Measurements from ENCODE around the gene XAF1.
"Not testable (repeated sequence)": the region's sequence is repeated elsewhere in the genome, so short reads cannot be mapped to it uniquely, and the experiment has no call there.

XAF1 gene

DNA sequence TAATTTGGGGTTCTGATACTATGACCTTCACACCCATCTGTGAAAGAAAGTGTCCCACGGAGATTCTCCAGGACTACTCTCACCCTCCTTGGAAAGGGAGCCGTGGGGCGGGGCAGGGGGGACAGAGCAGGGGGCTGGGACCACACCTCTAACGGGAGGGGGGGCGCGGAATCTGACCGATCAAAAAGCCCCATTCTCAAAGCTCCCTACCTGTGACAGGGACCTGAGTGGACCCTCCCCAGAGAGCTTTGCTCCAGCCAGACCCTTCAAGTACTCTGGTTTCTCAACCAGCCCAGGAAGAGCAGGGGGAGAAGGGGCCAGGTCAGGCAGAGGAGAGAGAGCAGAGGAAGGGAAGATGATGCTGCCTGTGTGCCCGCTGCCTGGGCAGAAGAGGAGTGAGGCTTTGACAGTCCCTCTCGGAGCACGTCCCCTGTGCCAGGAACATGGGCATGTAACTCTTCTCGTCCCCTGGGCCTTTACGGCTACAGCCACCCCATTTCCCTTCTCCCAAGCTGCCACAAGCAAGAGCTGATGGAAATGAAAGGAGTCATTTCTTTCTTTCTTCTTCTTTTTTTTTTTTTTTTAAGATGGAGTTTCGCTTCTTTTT is 682 bp downstream of the XAF1 start:
- Histone ChIP-seq H3K4me3 (ENCODE audit: low read length) (no peak overlapping the region), H3K36me3 (ENCODE audit: control insufficient read depth, low read depth, low read length) (no peaks in the 10 kb centered on the region), H3K4me1 (ENCODE audit: control insufficient read depth, low read depth, low read length) (peaks cover 25% of the 10 kb centered on the region), H3K27ac (ENCODE audit: low read length) (no peak overlapping the region), H3K27me3 (ENCODE audit: control insufficient read depth, insufficient read depth, low read length) (no peaks in the 10 kb centered on the region), H3K9me3 (ENCODE audit: control insufficient read depth, low read depth, low read length) (no peaks in the 10 kb centered on the region), H3K9ac (ENCODE audit: low read length) (no peak overlapping the region)

DNA sequence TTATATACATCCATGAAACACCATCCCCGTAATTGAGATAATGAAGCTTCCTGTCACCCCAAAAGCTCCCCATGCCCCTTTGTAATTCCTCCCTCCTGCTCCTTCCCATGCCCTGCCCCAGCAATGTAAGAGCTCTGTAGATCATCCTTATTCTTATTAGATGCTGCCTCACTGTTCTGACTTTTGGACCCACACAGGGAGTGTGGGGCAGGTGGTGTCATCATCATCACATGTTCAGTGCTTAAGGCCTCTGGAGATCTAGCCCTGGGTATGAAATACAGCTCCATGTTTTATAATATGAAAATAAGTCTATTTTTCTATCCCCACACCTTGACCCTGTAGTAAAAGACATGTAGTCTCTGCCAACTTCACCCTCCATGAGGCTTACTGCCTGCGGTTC is 1.9 kb downstream of the XAF1 start:
- no peak overlapping the region for H3K27ac ChIP-seq (ENCODE audit: low read length)
- peaks cover 18% of the 10 kb centered on the region for H3K4me1 ChIP-seq (ENCODE audit: control insufficient read depth, low read depth, low read length)

DNA sequence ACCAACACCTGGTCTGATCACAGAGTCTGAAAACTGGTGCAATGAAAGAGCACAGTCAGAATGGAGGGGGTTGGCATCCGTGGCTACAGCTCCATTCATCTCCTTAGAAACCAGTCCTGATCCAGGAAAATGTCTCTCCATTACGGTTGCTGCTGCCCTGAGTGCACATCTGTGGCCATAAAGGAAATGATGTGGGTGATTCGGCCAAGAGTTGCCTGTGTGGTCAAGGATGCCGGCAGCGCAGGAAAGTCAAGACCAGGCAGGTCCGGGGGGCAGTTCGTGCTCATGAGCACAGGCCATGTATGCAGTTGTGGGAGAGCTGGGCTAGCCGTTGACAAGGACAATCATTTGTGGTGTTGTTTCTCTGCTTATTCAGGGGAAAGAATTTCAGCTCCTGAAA is 5.9 kb downstream of the XAF1 start:
- no peak overlapping the region for H3K4me3 ChIP-seq (ENCODE audit: low read length)
- H3K27ac ChIP-seq (ENCODE audit: low read length): no peak overlapping the region
- no peaks in the 10 kb centered on the region for H3K9me3 ChIP-seq (ENCODE audit: control insufficient read depth, low read depth, low read length)
- no peaks in the 10 kb centered on the region for H3K27me3 ChIP-seq (ENCODE audit: control insufficient read depth, insufficient read depth, low read length)
- peaks cover 9% of the 10 kb centered on the region for H3K4me1 ChIP-seq (ENCODE audit: control insufficient read depth, low read depth, low read length)
- H3K36me3 ChIP-seq (ENCODE audit: control insufficient read depth, low read depth, low read length): no peaks in the 10 kb centered on the region
- H3K9ac ChIP-seq (ENCODE audit: low read length): no peak overlapping the region

More for the DNA sequence above, 1.9 kb downstream of the XAF1 start:
- Histone ChIP-seq H3K27me3 (ENCODE audit: control insufficient read depth, insufficient read depth, low read length) (no peaks in the 10 kb centered on the region), H3K9me3 (ENCODE audit: control insufficient read depth, low read depth, low read length) (no peaks in the 10 kb centered on the region), H3K4me3 (ENCODE audit: low read length) (no peak overlapping the region), H3K9ac (ENCODE audit: low read length) (no peak overlapping the region), H3K36me3 (ENCODE audit: control insufficient read depth, low read depth, low read length) (no peaks in the 10 kb centered on the region)

DNA sequence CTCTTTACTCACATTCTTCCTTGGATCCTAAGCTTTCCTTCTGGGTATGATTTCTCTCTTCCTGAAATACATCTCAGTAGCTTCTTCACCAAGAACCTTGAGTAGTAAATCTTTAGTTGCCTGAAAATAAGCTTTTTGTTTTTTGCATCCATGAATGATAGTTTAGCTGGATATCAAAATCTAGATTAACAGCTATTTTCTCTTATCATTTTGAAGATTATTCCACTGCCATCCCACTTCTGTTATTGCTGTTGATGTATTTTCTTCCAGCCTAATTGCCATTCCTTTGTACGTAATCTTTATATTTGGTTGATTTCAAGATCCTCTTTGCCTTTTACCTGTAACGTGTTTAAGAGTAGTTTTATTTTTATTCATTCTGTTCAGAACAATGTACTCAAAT is 12.6 kb downstream of the XAF1 start:
- Histone ChIP-seq H3K9ac (ENCODE audit: low read length) (no peak overlapping the region), H3K27ac (ENCODE audit: low read length) (no peak overlapping the region), H3K4me3 (ENCODE audit: low read length) (no peak overlapping the region), H3K36me3 (ENCODE audit: control insufficient read depth, low read depth, low read length) (no peaks in the 10 kb centered on the region), H3K27me3 (ENCODE audit: control insufficient read depth, insufficient read depth, low read length) (no peaks in the 10 kb centered on the region), H3K4me1 (ENCODE audit: control insufficient read depth, low read depth, low read length) (no peaks in the 10 kb centered on the region), H3K9me3 (ENCODE audit: control insufficient read depth, low read depth, low read length) (no peaks in the 10 kb centered on the region)

DNA sequence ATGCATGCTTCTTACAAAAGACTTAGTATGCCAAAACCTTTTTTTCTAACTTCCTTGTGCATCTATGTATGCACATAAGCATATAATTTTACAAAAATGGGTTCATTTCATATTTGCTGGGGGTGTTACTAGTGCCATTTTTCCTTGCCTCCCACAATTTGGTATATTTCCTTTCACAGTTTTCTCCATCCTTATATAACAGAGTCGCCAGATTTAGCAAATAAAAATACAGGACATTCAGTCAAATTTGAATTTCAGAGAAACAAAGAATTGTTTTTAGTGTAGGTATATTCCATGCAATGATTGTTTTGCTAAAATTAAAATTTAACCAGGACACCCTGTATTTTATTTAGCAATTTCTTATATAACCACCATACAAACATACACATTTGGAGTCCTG is 16.2 kb downstream of the XAF1 start:
- H3K27ac ChIP-seq (ENCODE audit: low read length): no peak overlapping the region
- H3K27me3 ChIP-seq (ENCODE audit: control insufficient read depth, insufficient read depth, low read length): peaks cover 21% of the 10 kb centered on the region
- no peak overlapping the region for H3K9ac ChIP-seq (ENCODE audit: low read length)

DNA sequence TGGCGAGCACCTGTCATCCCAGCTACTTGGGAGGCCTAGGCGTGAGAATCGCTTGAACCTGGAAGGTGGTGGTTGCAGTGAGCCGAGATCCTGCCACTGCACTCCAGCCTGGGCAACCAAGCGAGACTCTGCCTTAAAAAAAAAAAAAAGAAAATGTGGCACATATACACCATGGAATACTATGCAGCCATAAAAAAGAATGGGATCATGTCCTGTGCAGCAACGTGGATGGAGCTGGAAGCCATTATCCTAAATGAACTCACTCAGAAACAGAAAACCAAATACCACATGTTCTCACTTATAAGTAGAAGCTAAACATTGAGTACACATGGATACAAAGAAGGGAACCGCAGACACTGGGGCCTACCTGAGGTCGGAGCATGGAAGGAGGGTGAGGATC is 19.1 kb downstream of the XAF1 start:
- not testable (repeated sequence) for H3K4me3 ChIP-seq (ENCODE audit: low read length); H3K27ac ChIP-seq (ENCODE audit: low read length); H3K9ac ChIP-seq (ENCODE audit: low read length); H3K36me3 ChIP-seq (ENCODE audit: control insufficient read depth, low read depth, low read length); H3K4me1 ChIP-seq (ENCODE audit: control insufficient read depth, low read depth, low read length); H3K9me3 ChIP-seq (ENCODE audit: control insufficient read depth, low read depth, low read length)
- H3K27me3 ChIP-seq (ENCODE audit: control insufficient read depth, insufficient read depth, low read length): peaks cover 34% of the 10 kb centered on the region

More for the DNA sequence above, 16.2 kb downstream of the XAF1 start:
- Histone ChIP-seq H3K4me1 (ENCODE audit: control insufficient read depth, low read depth, low read length) (no peaks in the 10 kb centered on the region), H3K36me3 (ENCODE audit: control insufficient read depth, low read depth, low read length) (no peaks in the 10 kb centered on the region), H3K4me3 (ENCODE audit: low read length) (no peak overlapping the region), H3K9me3 (ENCODE audit: control insufficient read depth, low read depth, low read length) (no peaks in the 10 kb centered on the region)

DNA sequence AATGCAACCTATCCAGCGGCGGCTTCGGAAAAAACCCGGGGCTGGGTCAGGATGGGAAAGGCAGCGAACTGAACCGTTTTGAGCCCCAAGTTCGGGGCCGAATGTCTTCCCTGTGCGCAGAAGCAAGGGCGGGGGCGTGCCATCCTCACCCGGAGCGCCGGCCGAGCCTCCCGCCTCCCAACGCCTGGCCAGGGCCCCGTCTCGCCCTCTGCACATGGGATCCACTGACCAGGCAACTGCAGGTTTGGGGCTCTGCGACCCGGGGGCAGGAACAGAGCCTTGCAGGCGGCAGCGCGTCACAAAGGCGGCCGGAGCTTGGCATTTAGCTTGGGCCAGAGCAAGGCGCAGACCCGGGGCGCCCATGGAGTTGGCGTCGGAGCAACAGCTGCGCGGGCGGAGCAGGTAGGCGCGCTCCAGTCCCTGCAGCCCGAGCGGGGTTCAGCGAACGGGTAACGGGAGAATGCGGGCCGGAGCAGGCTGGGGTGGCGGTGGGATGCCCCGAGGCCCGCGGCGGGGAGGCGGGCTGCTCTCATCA is 20.1 kb downstream of the XAF1 start, which contains the start of gene FBXO39:
FBXO39 (plus strand) TSS at position 345 of the 535 bp plus-strand sequence. CDS start 3,654 bp downstream, outside the sequence.
- Histone ChIP-seq H3K4me1 (ENCODE audit: control insufficient read depth, low read depth, low read length) (no peaks in the 10 kb centered on the region), H3K27ac (ENCODE audit: low read length) (no peak within 1 kb of the TSS), H3K36me3 (ENCODE audit: control insufficient read depth, low read depth, low read length) (no peaks in the 10 kb centered on the region), H3K9me3 (ENCODE audit: control insufficient read depth, low read depth, low read length) (no peaks in the 10 kb centered on the region), H3K4me3 (ENCODE audit: low read length) (peak within 1 kb of the TSS; percentile 60), H3K9ac (ENCODE audit: low read length) (no peak within 1 kb of the TSS), H3K27me3 (ENCODE audit: control insufficient read depth, insufficient read depth, low read length) (peaks cover 34% of the 10 kb centered on the region)

DNA sequence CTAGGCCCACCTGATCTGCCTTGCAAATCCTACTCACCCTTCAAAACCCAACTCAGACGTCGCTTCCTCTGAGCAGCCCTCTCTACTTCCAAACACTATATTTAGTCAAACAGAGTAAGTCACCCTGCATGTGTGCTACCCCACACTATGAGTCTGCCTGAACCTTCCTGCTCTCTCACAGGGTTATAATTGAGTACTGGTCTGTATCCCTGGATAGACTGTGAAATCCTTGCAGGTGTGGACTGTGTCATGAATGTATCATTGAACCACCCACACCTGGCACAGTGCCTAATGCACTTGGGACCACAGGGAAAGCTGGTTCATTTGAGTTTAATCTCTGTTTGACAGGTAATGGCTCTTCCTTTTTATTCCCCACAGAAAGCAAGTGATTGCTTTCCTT is 23.6 kb downstream of the XAF1 start:
- H3K4me3 ChIP-seq (ENCODE audit: low read length): no peak overlapping the region
- H3K27me3 ChIP-seq (ENCODE audit: control insufficient read depth, insufficient read depth, low read length): peaks cover 34% of the 10 kb centered on the region
- H3K9me3 ChIP-seq (ENCODE audit: control insufficient read depth, low read depth, low read length): no peaks in the 10 kb centered on the region
- no peak overlapping the region for H3K27ac ChIP-seq (ENCODE audit: low read length)
- no peaks in the 10 kb centered on the region for H3K36me3 ChIP-seq (ENCODE audit: control insufficient read depth, low read depth, low read length)
- no peak overlapping the region for H3K9ac ChIP-seq (ENCODE audit: low read length)
- H3K4me1 ChIP-seq (ENCODE audit: control insufficient read depth, low read depth, low read length): no peaks in the 10 kb centered on the region

DNA sequence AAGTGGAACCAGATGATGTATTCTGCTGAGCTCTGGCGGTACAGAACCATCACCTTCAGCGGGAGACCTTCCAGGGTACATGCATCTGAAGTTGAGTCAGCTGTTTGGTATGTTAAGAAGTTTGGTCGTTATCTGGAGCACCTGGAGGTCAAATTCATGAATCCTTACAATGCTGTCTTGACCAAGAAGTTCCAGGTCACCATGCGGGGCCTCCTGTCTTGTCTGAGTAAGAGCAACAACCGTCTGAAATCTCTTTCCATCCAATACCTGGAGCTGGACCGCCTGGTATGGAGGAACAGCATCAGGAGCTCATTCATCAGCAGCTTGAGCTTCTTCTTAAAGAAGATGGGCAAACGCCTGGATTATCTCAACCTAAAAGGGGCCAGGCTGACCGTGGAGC is 24.2 kb downstream of the XAF1 start:
- H3K9me3 ChIP-seq (ENCODE audit: control insufficient read depth, low read depth, low read length): no peaks in the 10 kb centered on the region
- peaks cover 32% of the 10 kb centered on the region for H3K27me3 ChIP-seq (ENCODE audit: control insufficient read depth, insufficient read depth, low read length)
- H3K4me3 ChIP-seq (ENCODE audit: low read length): no peak overlapping the region
- H3K36me3 ChIP-seq (ENCODE audit: control insufficient read depth, low read depth, low read length): no peaks in the 10 kb centered on the region
- H3K27ac ChIP-seq (ENCODE audit: low read length): no peak overlapping the region
- H3K9ac ChIP-seq (ENCODE audit: low read length): no peak overlapping the region
- H3K4me1 ChIP-seq (ENCODE audit: control insufficient read depth, low read depth, low read length): no peaks in the 10 kb centered on the region

DNA sequence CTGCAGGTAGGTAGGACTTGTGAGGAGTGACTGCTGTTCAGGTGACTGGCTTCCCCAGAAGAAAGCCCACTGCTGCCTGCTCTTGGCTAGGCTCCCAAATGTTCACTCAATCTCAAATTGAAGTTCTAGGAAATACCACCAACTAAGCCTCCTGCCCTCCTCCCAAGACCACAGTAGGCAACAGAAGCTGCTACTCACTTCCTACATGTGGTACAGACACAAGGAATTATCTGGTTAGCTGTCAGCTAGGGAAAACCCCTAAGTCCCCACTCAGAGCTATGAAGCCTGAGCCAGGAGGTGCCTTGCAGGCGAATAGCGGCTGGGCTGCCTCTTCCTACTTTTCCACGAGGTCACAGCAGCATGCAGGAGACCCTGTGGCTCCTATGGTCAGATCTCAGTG is 25.0 kb downstream of the XAF1 start:
- no peaks in the 10 kb centered on the region for H3K36me3 ChIP-seq (ENCODE audit: control insufficient read depth, low read depth, low read length)
- H3K4me1 ChIP-seq (ENCODE audit: control insufficient read depth, low read depth, low read length): no peaks in the 10 kb centered on the region
- no peaks in the 10 kb centered on the region for H3K9me3 ChIP-seq (ENCODE audit: control insufficient read depth, low read depth, low read length)
- H3K27ac ChIP-seq (ENCODE audit: low read length): no peak overlapping the region
- H3K9ac ChIP-seq (ENCODE audit: low read length): no peak overlapping the region
- H3K27me3 ChIP-seq (ENCODE audit: control insufficient read depth, insufficient read depth, low read length): peaks cover 23% of the 10 kb centered on the region
- no peak overlapping the region for H3K4me3 ChIP-seq (ENCODE audit: low read length)

DNA sequence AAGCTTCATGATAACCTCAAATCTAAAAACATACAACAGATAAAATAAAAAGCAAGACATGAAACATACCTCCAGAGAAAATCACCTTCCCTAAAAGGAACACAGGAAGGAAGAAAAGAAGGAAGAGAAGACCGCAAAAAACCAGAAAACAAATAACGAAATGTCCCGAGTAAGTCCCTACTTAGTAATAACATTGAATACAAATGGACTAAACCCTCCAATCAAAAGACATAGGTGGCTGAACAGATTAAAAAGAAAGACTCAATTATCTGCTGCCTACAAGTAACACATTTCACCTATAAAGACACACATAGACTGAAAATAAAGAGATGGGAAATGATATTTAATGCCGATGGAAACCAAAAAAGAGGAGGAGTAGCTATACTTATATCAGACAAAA is 26.4 kb downstream of the XAF1 start:
- Histone ChIP-seq H3K36me3 (ENCODE audit: control insufficient read depth, low read depth, low read length) (no peaks in the 10 kb centered on the region), H3K9ac (ENCODE audit: low read length) (no peak overlapping the region), H3K9me3 (ENCODE audit: control insufficient read depth, low read depth, low read length) (no peaks in the 10 kb centered on the region), H3K27me3 (ENCODE audit: control insufficient read depth, insufficient read depth, low read length) (peaks cover 12% of the 10 kb centered on the region), H3K4me3 (ENCODE audit: low read length) (no peak overlapping the region), H3K4me1 (ENCODE audit: control insufficient read depth, low read depth, low read length) (no peaks in the 10 kb centered on the region), H3K27ac (ENCODE audit: low read length) (no peak overlapping the region)

DNA sequence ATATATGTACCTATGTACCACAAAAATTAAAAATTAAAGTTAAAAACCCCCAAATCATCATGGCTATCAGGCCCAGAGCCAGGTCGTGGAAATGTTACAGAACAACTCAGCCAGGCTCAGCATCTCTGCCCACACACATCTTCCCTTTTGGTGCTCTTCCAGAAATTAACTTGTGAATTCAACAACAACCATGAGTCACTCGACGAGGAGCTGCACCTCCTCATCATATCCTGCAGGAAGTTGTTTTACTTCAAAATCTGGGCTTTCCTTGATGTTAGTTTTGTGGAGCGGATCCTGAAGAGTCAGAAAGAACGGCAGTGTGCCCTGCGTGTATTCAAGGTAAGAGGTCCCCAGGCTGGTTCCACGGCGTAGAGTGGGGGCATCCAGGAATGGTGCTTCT is 30.8 kb downstream of the XAF1 start:
- Histone ChIP-seq H3K9me3 (ENCODE audit: control insufficient read depth, low read depth, low read length) (no peaks in the 10 kb centered on the region), H3K27me3 (ENCODE audit: control insufficient read depth, insufficient read depth, low read length) (no peaks in the 10 kb centered on the region), H3K9ac (ENCODE audit: low read length) (no peak overlapping the region), H3K4me1 (ENCODE audit: control insufficient read depth, low read depth, low read length) (no peaks in the 10 kb centered on the region), H3K27ac (ENCODE audit: low read length) (no peak overlapping the region), H3K36me3 (ENCODE audit: control insufficient read depth, low read depth, low read length) (no peaks in the 10 kb centered on the region), H3K4me3 (ENCODE audit: low read length) (no peak overlapping the region)

All from iPS-18a (cell line).